ENCODE data around the gene ZBTB7C. TPM values are rescaled to one million over a fixed set of nuclear protein-coding genes. Genes with fewer than 3 reads are reported as not detected.
"Not testable (repeated sequence)": the region's sequence is repeated elsewhere in the genome, so short reads cannot be mapped to it uniquely, and the experiment has no call there.

ZBTB7C gene
- total RNA-seq, 1 donor from 2014 or later = 0.61 TPM

DNA sequence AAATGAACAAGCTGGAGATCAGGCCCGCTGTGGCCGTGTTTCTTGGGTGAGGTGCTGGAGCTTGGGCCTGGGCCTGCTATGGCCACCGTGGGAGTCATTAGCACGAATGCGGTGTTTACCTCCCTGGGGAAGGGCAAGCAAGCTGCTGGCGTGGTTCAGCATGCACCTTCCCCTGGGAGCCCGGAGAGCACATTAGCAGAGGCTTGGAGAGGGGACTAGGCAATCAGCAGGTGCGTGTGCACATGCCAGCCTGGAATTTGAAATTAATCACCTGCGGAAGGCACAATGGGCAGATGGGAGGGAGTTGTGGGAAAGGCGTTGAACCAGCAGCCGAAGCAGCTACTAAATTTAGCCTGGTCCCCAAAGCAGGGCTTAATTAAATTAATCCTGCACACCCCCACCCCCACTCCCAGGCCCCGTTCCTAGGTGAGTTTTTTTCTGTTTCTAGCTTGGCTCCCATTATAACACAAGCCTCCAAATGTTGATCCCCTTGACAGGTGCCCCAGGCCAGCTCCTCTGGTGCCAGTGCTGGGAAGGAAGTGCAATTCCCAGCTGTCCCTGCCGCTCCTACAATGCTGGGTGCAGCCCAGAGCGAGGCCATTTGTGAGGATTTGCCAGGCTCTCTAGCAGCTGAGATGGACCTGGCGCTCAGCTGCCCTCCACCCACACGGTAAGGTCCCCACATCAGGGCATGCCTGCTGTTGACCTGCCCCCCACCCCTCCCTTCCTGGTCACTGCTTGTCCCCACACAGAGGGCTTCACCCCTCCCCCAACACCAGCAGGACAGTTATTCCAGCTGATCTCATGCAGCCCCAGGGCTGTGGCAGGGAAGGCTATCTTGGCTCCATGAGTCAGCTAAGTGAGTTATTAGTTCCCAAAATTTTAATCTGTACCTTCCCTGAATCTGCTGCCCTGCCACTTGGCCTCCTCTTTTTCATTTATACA lies 115.0 kb downstream of the ZBTB7C start:
- Mint-ChIP-seq H3K27ac (ENCODE audit: unreplicated experiment) (no peak overlapping the region), H3K4me3 (no peak overlapping the region), H3K36me3 (ENCODE audit: low read depth) (no peaks in the 10 kb centered on the region), H3K9me3 (no peaks in the 10 kb centered on the region), H3K4me1 (peaks cover 28% of the 10 kb centered on the region), H3K27me3 (ENCODE audit: low read depth) (no peaks in the 10 kb centered on the region)
- no peak for TF ChIP-seq CTCF (conservative IDR thresholded peaks at IDR 0.05)
- DNase-seq (ENCODE audit: low read depth, low spot score) = no peak

- no peak overlapping the region for H3K27ac Mint-ChIP-seq (ENCODE audit: unreplicated experiment)
- H3K9me3 Mint-ChIP-seq = no peaks in the 10 kb centered on the region
- H3K4me1 Mint-ChIP-seq = peaks cover 28% of the 10 kb centered on the region
- no peak overlapping the region for H3K4me3 Mint-ChIP-seq
- TF ChIP-seq CTCF (conservative IDR thresholded peaks at IDR 0.05) = no peak
- H3K27me3 Mint-ChIP-seq (ENCODE audit: low read depth) = no peaks in the 10 kb centered on the region
- no peaks in the 10 kb centered on the region for H3K36me3 Mint-ChIP-seq (ENCODE audit: low read depth)
- no peak for DNase-seq (ENCODE audit: low read depth, low spot score)
These were observed 116.3 kb downstream of the ZBTB7C start for GRCh38 chr18:48292782-48293424.

DNA sequence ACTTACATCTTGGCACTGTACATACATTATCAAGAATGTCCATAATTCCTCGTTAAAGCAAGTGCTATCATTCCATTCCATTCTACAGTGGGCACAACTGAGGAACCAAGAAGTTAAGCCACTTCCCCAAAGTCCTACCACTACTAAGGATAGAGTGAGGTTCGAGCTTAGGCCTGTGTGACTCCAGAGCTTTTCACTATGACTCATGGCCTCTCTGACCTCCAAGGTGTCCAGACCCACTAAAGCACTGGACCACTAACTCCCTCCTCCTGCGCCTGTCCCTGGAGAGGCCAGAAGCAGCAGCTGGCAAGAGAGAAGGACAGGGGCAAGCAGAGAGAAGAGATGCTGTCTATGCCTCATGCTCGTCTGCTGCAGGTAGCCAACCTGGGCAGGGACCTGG lies 117.0 kb downstream of the ZBTB7C start:
- Mint-ChIP-seq H3K36me3 (ENCODE audit: low read depth) (no peaks in the 10 kb centered on the region), H3K9me3 (no peaks in the 10 kb centered on the region), H3K4me1 (peaks cover 28% of the 10 kb centered on the region), H3K27ac (ENCODE audit: unreplicated experiment) (peak overlapping the region; percentile 19), H3K4me3 (no peak overlapping the region), H3K27me3 (ENCODE audit: low read depth) (no peaks in the 10 kb centered on the region)
- no peak for DNase-seq (ENCODE audit: low read depth, low spot score)
- no peak for TF ChIP-seq CTCF (conservative IDR thresholded peaks at IDR 0.05)

DNA sequence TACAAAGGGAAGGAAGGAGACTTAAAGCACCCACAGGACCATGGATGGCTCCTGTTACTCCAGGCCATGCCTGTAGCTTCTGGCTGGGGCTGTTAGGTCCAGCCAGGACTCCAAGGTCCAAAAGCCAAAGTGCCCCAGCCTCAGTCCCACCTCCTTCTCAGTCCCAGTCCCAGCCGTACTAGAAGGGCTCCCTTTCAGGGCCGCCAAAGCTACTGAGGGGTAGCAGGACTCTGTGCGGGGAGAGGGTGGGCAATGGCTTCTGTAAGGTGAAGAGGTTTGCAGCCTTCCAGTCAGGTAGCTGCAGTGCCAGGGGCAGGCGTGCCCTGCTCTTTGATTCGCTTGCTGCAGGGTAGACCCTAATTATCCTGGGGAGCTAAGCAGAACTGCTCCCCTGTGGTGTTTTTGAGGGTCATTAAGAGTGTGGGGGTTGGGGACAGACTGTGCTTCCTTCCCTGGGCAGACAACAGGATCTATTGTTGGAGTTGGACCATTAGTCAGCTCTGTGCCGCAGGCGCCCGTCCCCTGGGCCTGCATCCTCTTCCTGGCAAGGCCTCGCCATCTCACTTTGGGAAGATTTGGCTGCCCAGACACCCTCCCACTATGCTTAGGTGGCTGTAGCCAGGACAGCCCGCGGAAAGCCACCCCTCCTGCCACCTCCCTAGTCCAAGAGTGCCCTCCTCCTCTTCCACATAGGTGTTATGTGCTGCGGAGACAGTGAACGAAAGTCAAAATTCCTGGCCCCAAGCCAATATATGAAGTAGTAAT lies 118.8 kb downstream of the ZBTB7C start:
- Mint-ChIP-seq H3K4me1 (peaks cover 25% of the 10 kb centered on the region), H3K27ac (ENCODE audit: unreplicated experiment) (peak overlapping the region; percentile 93), H3K9me3 (no peaks in the 10 kb centered on the region), H3K27me3 (ENCODE audit: low read depth) (no peaks in the 10 kb centered on the region), H3K36me3 (ENCODE audit: low read depth) (no peaks in the 10 kb centered on the region), H3K4me3 (no peak overlapping the region)
- no peak for DNase-seq (ENCODE audit: low read depth, low spot score)
- no peak for TF ChIP-seq CTCF (conservative IDR thresholded peaks at IDR 0.05)

- Mint-ChIP-seq H3K36me3 (ENCODE audit: low read depth) (no peaks in the 10 kb centered on the region), H3K4me3 (no peak overlapping the region), H3K27me3 (ENCODE audit: low read depth) (no peaks in the 10 kb centered on the region), H3K4me1 (peaks cover 2% of the 10 kb centered on the region), H3K27ac (ENCODE audit: unreplicated experiment) (no peak overlapping the region), H3K9me3 (no peaks in the 10 kb centered on the region)
- no peak for DNase-seq (ENCODE audit: low read depth, low spot score)
- TF ChIP-seq CTCF (conservative IDR thresholded peaks at IDR 0.05) = no peak
These were observed 124.4 kb downstream of the ZBTB7C start for GRCh38 chr18:48284743-48285142.

- not testable (repeated sequence) for DNase-seq (ENCODE audit: low read depth, low spot score); H3K9me3 Mint-ChIP-seq; H3K27ac Mint-ChIP-seq (ENCODE audit: unreplicated experiment); H3K4me3 Mint-ChIP-seq; H3K36me3 Mint-ChIP-seq (ENCODE audit: low read depth); H3K4me1 Mint-ChIP-seq; H3K27me3 Mint-ChIP-seq (ENCODE audit: low read depth)
These were observed 125.2 kb downstream of the ZBTB7C start for GRCh38 chr18:48284011-48284410.

- not testable (repeated sequence) for H3K4me3 Mint-ChIP-seq; H3K9me3 Mint-ChIP-seq; DNase-seq (ENCODE audit: low read depth, low spot score); H3K4me1 Mint-ChIP-seq; H3K36me3 Mint-ChIP-seq (ENCODE audit: low read depth); H3K27ac Mint-ChIP-seq (ENCODE audit: unreplicated experiment); H3K27me3 Mint-ChIP-seq (ENCODE audit: low read depth)
These were observed 127.7 kb downstream of the ZBTB7C start for GRCh38 chr18:48281460-48281859.

Measured in neural crest cell (in vitro differentiated cells).